ENCODE data around the gene WASF3. TPM values are rescaled to one million over a fixed set of nuclear protein-coding genes. Genes with fewer than 3 reads are reported as not detected.

The WASF3 gene
- total RNA-seq, 2 donors from 2014 or later: 11.8 to 14.4 TPM

DNA sequence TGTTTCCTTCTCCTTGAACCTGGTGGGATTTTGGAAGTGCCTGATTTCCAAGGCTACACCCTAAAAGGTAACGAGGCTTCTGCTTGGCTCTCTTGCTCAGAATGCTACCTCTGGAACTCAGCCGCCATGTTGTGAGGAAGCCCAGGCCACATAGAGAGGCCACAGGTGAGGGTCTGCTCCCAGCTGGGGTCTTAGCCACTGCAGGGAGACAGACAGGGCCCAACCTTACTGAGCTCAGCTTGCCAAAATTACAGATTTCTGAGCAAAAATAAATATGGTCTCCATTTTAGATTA lies 141.7 kb downstream of the WASF3 start:
- no peak for DNase-seq (ENCODE audit: low spot score)
- H3K4me3 ChIP-seq: no peak overlapping the region
- no peaks in the 10 kb centered on the region for H3K36me3 ChIP-seq
- TF ChIP-seq, protein P1, sequence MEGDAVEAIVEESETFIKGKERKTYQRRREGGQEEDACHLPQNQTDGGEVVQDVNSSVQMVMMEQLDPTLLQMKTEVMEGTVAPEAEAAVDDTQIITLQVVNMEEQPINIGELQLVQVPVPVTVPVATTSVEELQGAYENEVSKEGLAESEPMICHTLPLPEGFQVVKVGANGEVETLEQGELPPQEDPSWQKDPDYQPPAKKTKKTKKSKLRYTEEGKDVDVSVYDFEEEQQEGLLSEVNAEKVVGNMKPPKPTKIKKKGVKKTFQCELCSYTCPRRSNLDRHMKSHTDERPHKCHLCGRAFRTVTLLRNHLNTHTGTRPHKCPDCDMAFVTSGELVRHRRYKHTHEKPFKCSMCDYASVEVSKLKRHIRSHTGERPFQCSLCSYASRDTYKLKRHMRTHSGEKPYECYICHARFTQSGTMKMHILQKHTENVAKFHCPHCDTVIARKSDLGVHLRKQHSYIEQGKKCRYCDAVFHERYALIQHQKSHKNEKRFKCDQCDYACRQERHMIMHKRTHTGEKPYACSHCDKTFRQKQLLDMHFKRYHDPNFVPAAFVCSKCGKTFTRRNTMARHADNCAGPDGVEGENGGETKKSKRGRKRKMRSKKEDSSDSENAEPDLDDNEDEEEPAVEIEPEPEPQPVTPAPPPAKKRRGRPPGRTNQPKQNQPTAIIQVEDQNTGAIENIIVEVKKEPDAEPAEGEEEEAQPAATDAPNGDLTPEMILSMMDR (IDR thresholded peaks at IDR 0.05): no peak
- peaks cover 0 to 10% of the 10 kb centered on the region in 2 donors for H3K9me3 ChIP-seq
- H3K27me3 ChIP-seq: no peaks in the 10 kb centered on the region
- no peak overlapping the region for H3K27ac ChIP-seq
- H3K4me1 ChIP-seq: no peaks in the 10 kb centered on the region

DNA sequence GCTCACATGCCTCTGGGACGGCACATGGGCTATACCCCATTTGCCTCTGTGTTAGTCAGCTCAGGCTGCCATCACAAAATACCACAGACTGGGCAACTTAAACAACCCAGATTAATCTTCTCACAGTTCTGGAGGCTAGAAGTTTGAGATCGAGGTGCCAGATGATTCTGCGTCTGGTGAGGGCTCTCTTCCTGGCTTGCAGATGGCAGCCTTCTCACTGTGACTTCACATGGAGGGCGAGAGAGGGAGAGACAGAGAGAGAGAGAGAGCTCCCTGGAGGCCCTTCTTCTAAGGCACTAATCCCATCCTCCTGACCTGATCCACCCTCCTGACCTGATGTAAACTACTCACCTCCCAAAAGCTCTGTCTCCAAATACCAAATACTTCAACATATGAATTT lies 148.1 kb downstream of the WASF3 start:
- H3K4me1 ChIP-seq: no peaks in the 10 kb centered on the region
- H3K27ac ChIP-seq: no peak overlapping the region
- H3K27me3 ChIP-seq: no peaks in the 10 kb centered on the region
- no peak overlapping the region for H3K4me3 ChIP-seq
- H3K36me3 ChIP-seq: no peaks in the 10 kb centered on the region
- H3K9me3 ChIP-seq: peaks cover 0 to 10% of the 10 kb centered on the region in 2 donors
- TF ChIP-seq, protein P1 (IDR thresholded peaks at IDR 0.05): no peak
- no peak for DNase-seq (ENCODE audit: low spot score)

DNA sequence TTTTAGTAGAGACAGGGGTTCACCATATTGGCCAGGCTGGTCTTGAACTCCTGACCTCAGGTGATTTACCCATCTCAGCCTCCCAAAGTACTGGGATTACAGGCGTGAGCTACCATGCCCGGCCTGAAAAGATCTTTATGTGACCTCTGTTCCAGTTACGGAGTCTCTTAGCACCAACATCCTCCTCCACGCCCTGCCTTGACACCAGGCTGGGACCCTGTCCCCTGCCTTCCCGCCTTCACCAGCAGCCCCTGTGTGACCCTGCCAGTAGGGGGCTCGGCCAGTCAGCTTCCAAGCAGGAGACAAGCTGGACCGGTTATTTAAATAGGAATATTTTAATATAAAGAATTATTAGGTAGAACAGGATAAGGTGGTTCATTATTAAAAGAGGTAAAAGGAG lies 148.9 kb downstream of the WASF3 start:
- peaks cover 0 to 10% of the 10 kb centered on the region in 2 donors for H3K9me3 ChIP-seq
- no peaks in the 10 kb centered on the region for H3K27me3 ChIP-seq
- no peak overlapping the region for H3K4me3 ChIP-seq
- DNase-seq (ENCODE audit: low spot score): no peak
- no peaks in the 10 kb centered on the region for H3K36me3 ChIP-seq
- TF ChIP-seq, protein P1 (IDR thresholded peaks at IDR 0.05): no peak
- H3K4me1 ChIP-seq: no peaks in the 10 kb centered on the region
- H3K27ac ChIP-seq: no peak overlapping the region

DNA sequence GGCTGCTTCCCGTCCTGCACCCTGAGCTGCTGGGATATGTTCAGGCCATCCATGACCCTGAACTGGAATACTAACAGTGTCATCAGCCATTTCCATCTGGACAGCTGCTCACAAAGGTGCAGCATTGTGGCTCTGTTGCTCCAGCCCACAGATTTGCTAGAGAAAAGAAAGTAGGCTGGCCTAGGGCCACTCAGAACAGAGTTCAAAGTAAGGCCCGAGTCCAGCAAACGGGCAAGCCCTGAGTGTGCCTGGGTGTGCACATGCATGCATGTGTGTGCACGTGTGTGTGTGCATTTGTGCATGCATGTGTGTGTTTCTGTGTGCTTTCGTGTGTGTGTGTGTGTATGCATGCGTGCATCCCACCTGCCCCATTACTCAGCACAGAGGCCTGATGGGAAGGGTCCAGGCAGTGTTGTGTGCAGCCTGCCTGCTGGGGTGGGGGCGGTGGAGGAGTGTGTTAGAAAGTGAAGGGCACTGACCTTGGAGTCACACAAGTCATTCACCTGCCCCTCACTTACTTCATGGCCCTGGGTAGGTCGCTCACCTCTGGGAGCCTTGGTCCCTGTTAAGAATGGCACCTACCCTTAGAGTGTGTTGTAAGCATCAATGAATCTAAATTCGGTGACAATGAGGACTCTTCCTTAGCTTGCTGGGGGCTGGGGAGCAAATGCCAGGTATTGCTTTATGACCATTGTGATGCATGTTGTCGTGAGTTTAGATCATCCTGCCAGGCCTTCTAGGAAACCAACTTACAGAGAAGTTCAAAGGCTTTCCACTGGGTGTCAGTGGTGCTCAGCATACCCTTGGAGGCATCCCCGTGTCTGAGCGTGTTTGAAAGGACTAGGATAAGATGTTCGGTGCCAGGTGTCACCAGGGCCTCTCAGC lies 149.9 kb downstream of the WASF3 start:
- Histone ChIP-seq H3K4me3 (no peak overlapping the region), H3K27ac (no peak overlapping the region), H3K36me3 (no peaks in the 10 kb centered on the region), H3K9me3 (peaks cover 0 to 8% of the 10 kb centered on the region in 2 donors), H3K27me3 (no peaks in the 10 kb centered on the region), H3K4me1 (no peaks in the 10 kb centered on the region)
- DNase-seq (ENCODE audit: low spot score): no peak
- TF ChIP-seq, protein P1 (IDR thresholded peaks at IDR 0.05): peak; percentile 52 to 80

DNA sequence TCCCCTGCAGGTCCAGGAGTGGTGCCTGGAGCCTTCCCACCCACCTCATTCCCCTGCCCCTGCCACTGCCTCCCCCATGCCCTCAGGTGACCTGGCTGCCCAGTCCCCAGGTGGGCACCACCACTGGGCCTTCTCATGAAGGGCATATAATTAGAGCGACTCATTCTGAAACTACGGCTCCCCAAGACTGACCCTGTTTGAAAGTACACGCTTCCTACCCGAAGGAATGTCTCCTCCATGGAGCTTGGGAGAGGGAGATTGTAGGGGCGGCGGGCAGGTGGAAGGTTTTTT lies 150.5 kb downstream of the WASF3 start:
- DNase-seq (ENCODE audit: low spot score): no peak
- Histone ChIP-seq H3K27ac (no peak overlapping the region), H3K36me3 (no peaks in the 10 kb centered on the region), H3K4me3 (no peak overlapping the region), H3K4me1 (no peaks in the 10 kb centered on the region), H3K9me3 (peaks cover 0 to 3% of the 10 kb centered on the region in 2 donors), H3K27me3 (no peaks in the 10 kb centered on the region)
- TF ChIP-seq, protein P1 (IDR thresholded peaks at IDR 0.05): peak in 1 of 2 donors; percentile 7

DNA sequence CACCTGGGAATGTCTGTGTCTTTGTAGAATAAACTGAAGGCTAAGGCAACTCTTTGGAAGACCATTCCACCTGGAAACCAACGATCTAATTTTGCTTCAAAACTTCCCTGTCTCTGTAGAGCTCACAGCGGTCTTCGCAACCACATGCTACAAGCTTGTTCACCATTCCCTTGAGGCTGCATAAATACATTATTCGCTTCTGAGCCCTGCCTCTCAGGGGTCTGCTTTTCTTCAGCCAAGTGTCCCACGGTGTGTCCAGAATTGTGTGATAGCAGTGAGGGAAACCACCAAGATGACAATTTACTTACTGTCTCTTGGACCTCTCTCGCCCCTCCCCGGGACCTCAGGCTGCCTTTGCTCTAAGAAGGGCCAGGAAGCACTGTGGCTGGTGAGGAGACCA lies 152.0 kb downstream of the WASF3 start:
- no peaks in the 10 kb centered on the region for H3K9me3 ChIP-seq
- H3K4me1 ChIP-seq: no peaks in the 10 kb centered on the region
- no peak for DNase-seq (ENCODE audit: low spot score)
- H3K4me3 ChIP-seq: no peak overlapping the region
- TF ChIP-seq, protein P1 (IDR thresholded peaks at IDR 0.05): no peak
- H3K27me3 ChIP-seq: no peaks in the 10 kb centered on the region
- no peaks in the 10 kb centered on the region for H3K36me3 ChIP-seq
- H3K27ac ChIP-seq: no peak overlapping the region

Data from right atrium auricular region (tissue), 2 donors.